Right lobe of liver (tissue), 4 donors: ENCODE measurements around the gene TRAPPC2.

Experiments used
- CTCF ChIP-seq, 4 donors: fragments of 200-600 bp in 3 of 4; fragments of 450-650 bp in 1 of 4; IDR thresholded peaks; one replicate each; pipeline versions ENCODE4 v1.5.1 to v1.8.0; 2016 to 2022; ENCODE audit warnings: antibody characterized with exemption in 4 of 4, mild to moderate bottlenecking in 2 of 4
- POLR2A ChIP-seq: fragments of 450-650 bp; IDR thresholded peaks from one replicate; pipeline ENCODE4 v1.6.1; 2017; ENCODE audit warnings: antibody characterized with exemption, mild to moderate bottlenecking
- donor health status: DM: no; HTN: no; CAD: no.
- donor health status: DM: no; HTN: no; CAD: no.
- donor health status: DM: no; HTN: yes; CAD: no.

- TF ChIP-seq CTCF (IDR thresholded peaks at IDR 0.05): peak in 2 of 4 donors; percentile 4 to 5
- TF ChIP-seq POLR2A: no peak
These were observed 30.3 kb upstream of the TRAPPC2 start for GRCh38 chrX:13764765-13765164.
